Suprapubic skin (tissue), 4 donors: Measurements from ENCODE around the gene PSG5.
"Not testable (repeated sequence)": the region's sequence is repeated elsewhere in the genome, so short reads cannot be mapped to it uniquely, and the experiment has no call there.

Experiments used
- CTCF ChIP-seq, 2 donors: fragments of 200-600 bp in 1 of 2; fragments of 450-650 bp in 1 of 2; sonication (generic) in 1 of 2; IDR thresholded peaks; one replicate each; pipeline ENCODE4 v1.5.1; 2016 to 2019; ENCODE audit warnings: antibody characterized with exemption in 2 of 2, mild to moderate bottlenecking in 1 of 2, moderate library complexity in 1 of 2
- EP300 ChIP-seq: sonication (generic); formaldehyde crosslinking; IDR thresholded peaks from one replicate; pipeline ENCODE4 v1.6.1; 2017; ENCODE audit warnings: antibody characterized with exemption
- POLR2A ChIP-seq, 2 donors: fragments of 450-650 bp; IDR thresholded peaks; one replicate each; pipeline ENCODE4 v1.6.1; 2017; ENCODE audit warnings: antibody characterized with exemption in 2 of 2, mild to moderate bottlenecking in 2 of 2, moderate library complexity in 2 of 2
- POLR2AphosphoS5 ChIP-seq, 3 donors: sonication (generic); formaldehyde crosslinking; IDR thresholded peaks; one replicate each; pipeline ENCODE4 v1.6.1; 2017; ENCODE audit warnings: antibody characterized with exemption in 3 of 3

GRCh38 chr19:43215881-43216280 lies 29.5 kb upstream of the PSG5 start:
- not testable (repeated sequence) for TF ChIP-seq POLR2A (IDR thresholded peaks at IDR 0.05); CTCF (IDR thresholded peaks at IDR 0.05); EP300; POLR2AphosphoS5 (IDR thresholded peaks at IDR 0.05)
